GM19023 (cell line): Measurements from ENCODE around the gene ALOX5AP.

ENCODE experiments used
- ATAC-seq: cut with Tn5 transposase; IDR thresholded peaks from one replicate; pipeline ENCODE4 v1.9.1; 2021; ENCODE audit warnings: mild to moderate bottlenecking, moderate library complexity; ENCODE audit not compliant: unreplicated experiment

ALOX5AP gene

GRCh38 chr13:30735025-30735871 is at the start of gene ALOX5AP:
Gene ALOX5AP (plus strand): TSS chr13:30735543. CDS start chr13:30735606, 63 bp downstream.
- ATAC-seq: peak; percentile 74

GRCh38 chr13:30685987-30686386 is 49.4 kb upstream of the ALOX5AP start:
- no peak for ATAC-seq

GRCh38 chr13:30687601-30688000 is 47.7 kb upstream of the ALOX5AP start:
- no peak for ATAC-seq

- ATAC-seq: no peak
These were observed 45.6 kb upstream of the ALOX5AP start for GRCh38 chr13:30689752-30690151.

GRCh38 chr13:30690282-30691188 is 44.8 kb upstream of the ALOX5AP start:
- ATAC-seq: no peak

GRCh38 chr13:30692113-30692512 is 43.2 kb upstream of the ALOX5AP start:
- no peak for ATAC-seq

- ATAC-seq: no peak
These were observed 38.8 kb upstream of the ALOX5AP start for GRCh38 chr13:30696278-30697176.

GRCh38 chr13:30697177-30697953 is 38.0 kb upstream of the ALOX5AP start:
- no peak for ATAC-seq

GRCh38 chr13:30697996-30698401 is 37.3 kb upstream of the ALOX5AP start:
- no peak for ATAC-seq

GRCh38 chr13:30698488-30699005 is 36.8 kb upstream of the ALOX5AP start:
- no peak for ATAC-seq

GRCh38 chr13:30700364-30700763 is 35.0 kb upstream of the ALOX5AP start:
- ATAC-seq: no peak

GRCh38 chr13:30702006-30702405 is 33.3 kb upstream of the ALOX5AP start:
- no peak for ATAC-seq

- no peak for ATAC-seq
These were observed 30.7 kb upstream of the ALOX5AP start for GRCh38 chr13:30704596-30704995.

GRCh38 chr13:30705680-30706079 is 29.7 kb upstream of the ALOX5AP start:
- no peak for ATAC-seq

GRCh38 chr13:30708541-30708940 is 26.8 kb upstream of the ALOX5AP start:
- ATAC-seq: no peak

GRCh38 chr13:30710442-30710841 is 24.9 kb upstream of the ALOX5AP start:
- no peak for ATAC-seq

GRCh38 chr13:30711375-30711774 is 24.0 kb upstream of the ALOX5AP start:
- no peak for ATAC-seq

- ATAC-seq: no peak
These were observed 23.5 kb upstream of the ALOX5AP start for GRCh38 chr13:30711837-30712236.
